Measurements from ENCODE around the gene RTN4IP1. TPM values are rescaled to one million over a fixed set of nuclear protein-coding genes. Genes with fewer than 3 reads are reported as not detected.

Gene RTN4IP1
- polyA plus RNA-seq, 2 donors, result 2.5 to 4.7 TPM

DNA sequence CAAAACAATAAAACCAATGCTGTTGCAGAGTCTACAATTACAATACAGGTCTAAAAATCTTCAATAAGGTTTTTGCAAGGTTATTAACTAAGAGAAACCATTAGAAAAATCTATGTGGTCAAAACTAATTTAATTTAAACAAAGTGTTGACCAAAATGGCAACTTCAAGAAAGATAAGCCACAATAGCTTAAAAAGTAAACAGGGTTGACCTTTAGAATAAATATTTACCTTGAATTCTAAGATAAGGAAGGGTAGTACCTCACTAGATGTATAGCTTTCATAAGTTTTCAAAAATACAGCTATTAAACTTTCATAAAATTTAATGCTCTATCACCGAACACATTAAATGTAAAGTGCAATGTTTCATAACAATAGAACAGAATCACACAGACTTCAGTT is 11.4 kb downstream of the RTN4IP1 start:
- Histone ChIP-seq H3K27me3 (ENCODE audit: control insufficient read depth in 1 of 2, insufficient read depth in 2 of 2, low read length in 2 of 2) (no peaks in the 10 kb centered on the region), H3K4me1 (ENCODE audit: control insufficient read depth in 2 of 2, insufficient read depth in 2 of 2, low read length in 1 of 2) (no peaks in the 10 kb centered on the region), H3K36me3 (ENCODE audit: control insufficient read depth in 2 of 2, insufficient read depth in 2 of 2, low read length in 1 of 2) (peaks cover 0 to 2% of the 10 kb centered on the region in 2 donors), H3K9me3 (ENCODE audit: control insufficient read depth in 2 of 2, insufficient read depth in 1 of 2, low read depth in 1 of 2, low read length in 1 of 2) (no peaks in the 10 kb centered on the region), H3K27ac (ENCODE audit: low read depth in 2 of 2, low read length in 1 of 2) (no peak overlapping the region), H3K4me3 (ENCODE audit: low read depth in 1 of 2, low read length in 2 of 2) (no peak overlapping the region)
- 90 to 98% methylated on average over 1 of the region's 1 CpG for WGBS, 2 donors

DNA sequence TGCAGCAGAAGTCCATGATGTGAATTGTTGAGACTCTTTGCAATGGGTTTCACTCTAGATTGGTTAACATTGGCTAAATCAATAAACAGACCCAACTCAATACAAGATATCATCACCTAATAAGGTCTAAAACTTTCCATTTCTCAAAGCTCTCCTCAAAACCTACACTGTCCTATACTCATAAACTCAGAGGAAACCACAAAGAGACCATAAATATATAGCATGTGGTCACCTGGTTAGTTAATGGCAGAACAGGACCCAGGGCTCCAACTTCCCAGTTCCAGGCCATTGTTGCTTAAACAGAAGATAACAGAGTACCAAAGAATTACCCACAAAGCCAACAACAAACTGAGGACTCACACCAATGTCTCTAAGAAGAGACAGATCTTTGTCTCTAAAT is 12.0 kb downstream of the RTN4IP1 start:
- H3K4me1 ChIP-seq (ENCODE audit: control insufficient read depth in 2 of 2, insufficient read depth in 2 of 2, low read length in 1 of 2), result no peaks in the 10 kb centered on the region
- no peaks in the 10 kb centered on the region for H3K9me3 ChIP-seq (ENCODE audit: control insufficient read depth in 2 of 2, insufficient read depth in 1 of 2, low read depth in 1 of 2, low read length in 1 of 2)
- no peak overlapping the region for H3K27ac ChIP-seq (ENCODE audit: low read depth in 2 of 2, low read length in 1 of 2)
- peaks cover 0 to 2% of the 10 kb centered on the region in 2 donors for H3K36me3 ChIP-seq (ENCODE audit: control insufficient read depth in 2 of 2, insufficient read depth in 2 of 2, low read length in 1 of 2)
- H3K27me3 ChIP-seq (ENCODE audit: control insufficient read depth in 1 of 2, insufficient read depth in 2 of 2, low read length in 2 of 2), result no peaks in the 10 kb centered on the region
- no peak overlapping the region for H3K4me3 ChIP-seq (ENCODE audit: low read depth in 1 of 2, low read length in 2 of 2)

DNA sequence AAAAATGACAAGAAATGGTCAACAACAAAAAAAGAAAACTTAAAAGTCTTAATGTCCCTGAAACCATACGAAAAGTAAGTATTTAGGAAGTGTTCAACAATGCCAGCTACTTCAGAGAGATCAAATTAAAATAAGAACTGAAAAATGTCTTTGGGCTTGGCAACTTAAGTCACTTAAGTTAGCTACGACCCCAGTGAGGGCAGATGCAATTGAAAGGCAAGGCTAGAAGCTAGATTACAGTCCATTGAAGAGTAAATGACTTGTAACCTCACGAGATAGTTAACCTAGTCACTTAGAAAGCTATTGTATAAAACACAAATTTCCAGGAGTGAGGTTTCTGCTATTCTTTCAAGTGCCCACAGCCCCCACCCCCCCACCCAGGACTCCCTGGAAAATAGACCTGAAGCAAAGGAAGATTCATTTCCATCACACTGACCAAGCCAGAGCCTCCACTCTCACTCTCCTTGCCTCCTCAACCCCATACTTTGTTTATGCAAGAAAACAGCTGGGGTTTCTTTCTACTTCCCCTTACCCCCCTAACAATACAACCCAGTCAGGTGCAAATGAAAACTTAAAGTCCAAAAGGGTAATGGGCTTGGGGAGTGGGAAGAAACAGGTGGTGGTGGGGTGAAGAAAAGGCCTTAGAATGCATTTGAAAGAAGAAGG is 14.6 kb downstream of the RTN4IP1 start:
- WGBS, 2 donors, result 76 to 84% methylated on average over 3 of the region's 3 CpGs
- Histone ChIP-seq H3K4me1 (ENCODE audit: control insufficient read depth in 2 of 2, insufficient read depth in 2 of 2, low read length in 1 of 2) (no peaks in the 10 kb centered on the region), H3K27ac (ENCODE audit: low read depth in 2 of 2, low read length in 1 of 2) (no peak overlapping the region), H3K9me3 (ENCODE audit: control insufficient read depth in 2 of 2, insufficient read depth in 1 of 2, low read depth in 1 of 2, low read length in 1 of 2) (no peaks in the 10 kb centered on the region), H3K27me3 (ENCODE audit: control insufficient read depth in 1 of 2, insufficient read depth in 2 of 2, low read length in 2 of 2) (no peaks in the 10 kb centered on the region), H3K4me3 (ENCODE audit: low read depth in 1 of 2, low read length in 2 of 2) (no peak overlapping the region), H3K36me3 (ENCODE audit: control insufficient read depth in 2 of 2, insufficient read depth in 2 of 2, low read length in 1 of 2) (peaks cover 0 to 2% of the 10 kb centered on the region in 2 donors)

DNA sequence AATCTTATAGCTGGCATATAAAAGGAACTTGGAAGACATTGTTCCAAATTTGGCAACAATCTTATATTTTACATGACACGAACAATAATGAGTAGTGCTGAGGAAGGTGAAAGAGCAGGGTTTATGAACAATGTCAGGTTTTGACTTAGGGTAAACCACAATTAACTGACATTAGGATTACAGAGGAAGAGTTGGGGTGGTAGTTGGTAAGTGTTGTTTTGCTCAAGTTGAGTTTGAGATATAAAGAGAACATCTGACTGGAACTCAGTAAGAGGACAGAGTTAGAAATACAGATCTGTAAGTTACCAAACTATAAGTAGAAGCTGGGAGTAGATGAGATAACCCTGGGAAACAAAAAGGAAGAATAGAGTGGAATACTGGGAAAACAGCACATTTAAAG is 15.1 kb downstream of the RTN4IP1 start:
- no peak overlapping the region for H3K27ac ChIP-seq (ENCODE audit: low read depth in 2 of 2, low read length in 1 of 2)
- H3K36me3 ChIP-seq (ENCODE audit: control insufficient read depth in 2 of 2, insufficient read depth in 2 of 2, low read length in 1 of 2), result peaks cover 0 to 2% of the 10 kb centered on the region in 2 donors
- H3K4me1 ChIP-seq (ENCODE audit: control insufficient read depth in 2 of 2, insufficient read depth in 2 of 2, low read length in 1 of 2), result no peaks in the 10 kb centered on the region
- WGBS, 2 donors, result 59 to 63% methylated on average over 1 of the region's 1 CpG
- H3K4me3 ChIP-seq (ENCODE audit: low read depth in 1 of 2, low read length in 2 of 2), result no peak overlapping the region
- H3K9me3 ChIP-seq (ENCODE audit: control insufficient read depth in 2 of 2, insufficient read depth in 1 of 2, low read depth in 1 of 2, low read length in 1 of 2), result no peaks in the 10 kb centered on the region
- no peaks in the 10 kb centered on the region for H3K27me3 ChIP-seq (ENCODE audit: control insufficient read depth in 1 of 2, insufficient read depth in 2 of 2, low read length in 2 of 2)

DNA sequence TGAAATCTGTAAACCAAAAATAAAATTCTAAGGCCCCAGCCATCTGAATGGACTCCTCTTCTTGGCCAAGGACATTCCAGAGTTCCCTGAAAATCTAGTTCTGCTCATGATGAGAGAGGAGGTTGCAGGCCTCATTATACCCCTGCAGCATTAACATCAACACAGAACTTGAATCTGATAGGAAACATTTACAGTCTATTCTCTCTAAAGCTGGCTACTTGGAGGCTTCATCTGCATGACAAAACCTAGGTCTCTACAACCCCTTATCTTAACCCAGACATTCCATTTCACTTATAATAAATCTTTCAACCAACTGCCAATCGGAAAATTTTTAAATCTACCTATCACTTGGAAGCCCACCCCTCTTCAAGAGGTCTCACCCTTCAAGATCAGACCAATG is 15.7 kb downstream of the RTN4IP1 start:
- H3K4me1 ChIP-seq (ENCODE audit: control insufficient read depth in 2 of 2, insufficient read depth in 2 of 2, low read length in 1 of 2), result no peaks in the 10 kb centered on the region
- no peaks in the 10 kb centered on the region for H3K27me3 ChIP-seq (ENCODE audit: control insufficient read depth in 1 of 2, insufficient read depth in 2 of 2, low read length in 2 of 2)
- no peak overlapping the region for H3K27ac ChIP-seq (ENCODE audit: low read depth in 2 of 2, low read length in 1 of 2)
- H3K9me3 ChIP-seq (ENCODE audit: control insufficient read depth in 2 of 2, insufficient read depth in 1 of 2, low read depth in 1 of 2, low read length in 1 of 2), result no peaks in the 10 kb centered on the region
- whole genome bisulfite sequencing, 2 donors, result 93 to 100% methylated on average over 1 of the region's 1 CpG
- H3K36me3 ChIP-seq (ENCODE audit: control insufficient read depth in 2 of 2, insufficient read depth in 2 of 2, low read length in 1 of 2), result peaks cover 0 to 2% of the 10 kb centered on the region in 2 donors
- H3K4me3 ChIP-seq (ENCODE audit: low read depth in 1 of 2, low read length in 2 of 2), result no peak overlapping the region

DNA sequence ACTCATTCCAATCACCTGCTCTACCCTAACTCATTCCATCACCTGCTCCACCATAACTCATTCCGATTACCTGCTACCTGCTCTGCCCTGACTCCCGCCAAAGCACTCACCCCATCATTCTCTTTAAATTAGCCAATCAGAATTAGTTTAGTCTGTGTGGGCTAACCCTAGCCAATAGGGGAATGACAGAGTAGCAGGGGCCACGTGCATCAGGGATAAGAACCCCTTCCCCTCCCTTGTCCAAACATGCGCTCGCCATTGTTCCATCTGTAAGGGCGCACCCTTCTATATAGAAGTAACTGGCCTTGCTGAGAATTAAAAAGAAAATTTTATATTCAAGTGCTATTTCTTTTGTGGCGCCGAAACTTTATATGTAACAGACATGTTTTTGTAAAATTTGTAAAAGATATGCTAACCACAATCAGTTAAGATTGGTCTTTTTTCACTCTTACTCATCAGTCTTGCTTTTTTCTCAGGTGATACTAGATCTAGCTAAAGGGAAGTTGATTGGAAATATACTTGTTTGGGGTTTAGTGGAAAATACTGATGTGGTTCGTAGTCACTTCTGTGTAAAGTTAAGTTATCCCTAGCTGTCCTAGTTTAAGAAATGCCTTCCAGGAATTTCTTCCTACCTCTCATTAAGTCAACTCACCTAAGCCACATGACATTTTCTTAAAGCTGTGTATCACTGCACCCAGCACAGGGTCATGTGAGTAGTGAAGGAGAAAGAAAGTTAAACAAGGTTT is 16.5 kb downstream of the RTN4IP1 start:
- no peaks in the 10 kb centered on the region for H3K9me3 ChIP-seq (ENCODE audit: control insufficient read depth in 2 of 2, insufficient read depth in 1 of 2, low read depth in 1 of 2, low read length in 1 of 2)
- 92 to 93% methylated on average over 9 of the region's 9 CpGs for WGBS, 2 donors
- H3K4me1 ChIP-seq (ENCODE audit: control insufficient read depth in 2 of 2, insufficient read depth in 2 of 2, low read length in 1 of 2), result no peaks in the 10 kb centered on the region
- no peak overlapping the region for H3K4me3 ChIP-seq (ENCODE audit: low read depth in 1 of 2, low read length in 2 of 2)
- no peaks in the 10 kb centered on the region for H3K27me3 ChIP-seq (ENCODE audit: control insufficient read depth in 1 of 2, insufficient read depth in 2 of 2, low read length in 2 of 2)
- no peak overlapping the region for H3K27ac ChIP-seq (ENCODE audit: low read depth in 2 of 2, low read length in 1 of 2)
- peaks cover 0 to 2% of the 10 kb centered on the region in 2 donors for H3K36me3 ChIP-seq (ENCODE audit: control insufficient read depth in 2 of 2, insufficient read depth in 2 of 2, low read length in 1 of 2)

DNA sequence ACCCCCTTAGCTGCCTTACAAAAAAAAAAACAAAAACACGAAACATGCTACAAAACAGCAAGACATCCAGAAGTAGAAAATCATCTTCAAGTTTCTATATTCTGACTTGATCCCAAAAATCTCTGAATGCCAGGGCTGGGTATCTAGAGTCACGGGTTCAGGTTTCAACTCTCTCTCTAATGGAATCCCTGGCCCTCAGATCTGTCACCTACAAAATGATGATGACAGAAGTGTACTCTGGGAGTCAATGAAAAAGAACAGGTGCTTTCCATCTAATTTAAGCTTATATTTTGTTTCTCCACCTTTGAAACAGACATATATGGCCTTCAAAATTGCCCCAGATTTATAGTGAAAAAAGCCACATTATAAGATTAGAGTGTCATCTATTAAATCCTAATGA is 18.3 kb downstream of the RTN4IP1 start:
- Histone ChIP-seq H3K36me3 (ENCODE audit: control insufficient read depth in 2 of 2, insufficient read depth in 2 of 2, low read length in 1 of 2) (no peaks in the 10 kb centered on the region), H3K9me3 (ENCODE audit: control insufficient read depth in 2 of 2, insufficient read depth in 1 of 2, low read depth in 1 of 2, low read length in 1 of 2) (no peaks in the 10 kb centered on the region), H3K27ac (ENCODE audit: low read depth in 2 of 2, low read length in 1 of 2) (no peak overlapping the region), H3K4me3 (ENCODE audit: low read depth in 1 of 2, low read length in 2 of 2) (no peak overlapping the region), H3K4me1 (ENCODE audit: control insufficient read depth in 2 of 2, insufficient read depth in 2 of 2, low read length in 1 of 2) (no peaks in the 10 kb centered on the region), H3K27me3 (ENCODE audit: control insufficient read depth in 1 of 2, insufficient read depth in 2 of 2, low read length in 2 of 2) (no peaks in the 10 kb centered on the region)
- 82 to 91% methylated on average over 2 of the region's 2 CpGs for WGBS, 2 donors

DNA sequence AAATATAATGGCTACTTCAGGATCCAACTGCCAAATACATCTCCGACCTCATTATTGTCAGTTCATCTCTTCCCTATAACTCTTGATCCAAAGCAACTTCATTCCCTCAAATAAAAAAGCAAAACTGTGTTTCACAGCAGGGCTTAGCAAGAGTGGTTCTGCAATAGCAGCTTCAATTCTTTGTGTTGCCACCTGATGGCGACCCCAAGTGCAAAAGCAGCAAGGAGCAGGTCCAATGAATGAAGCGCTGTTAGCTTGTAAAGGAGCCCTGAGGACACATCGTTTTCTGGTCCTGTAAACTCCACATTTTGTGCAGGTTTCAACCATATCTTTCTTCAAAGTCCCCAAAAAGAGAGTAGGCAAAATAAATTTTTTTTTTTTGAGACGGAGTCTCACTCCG is 19.6 kb downstream of the RTN4IP1 start:
- no peak overlapping the region for H3K27ac ChIP-seq (ENCODE audit: low read depth in 2 of 2, low read length in 1 of 2)
- H3K36me3 ChIP-seq (ENCODE audit: control insufficient read depth in 2 of 2, insufficient read depth in 2 of 2, low read length in 1 of 2), result peaks cover 0 to 2% of the 10 kb centered on the region in 2 donors
- no peaks in the 10 kb centered on the region for H3K4me1 ChIP-seq (ENCODE audit: control insufficient read depth in 2 of 2, insufficient read depth in 2 of 2, low read length in 1 of 2)
- H3K4me3 ChIP-seq (ENCODE audit: low read depth in 1 of 2, low read length in 2 of 2), result no peak overlapping the region
- WGBS, 2 donors, result 76 to 77% methylated on average over 6 of the region's 6 CpGs
- H3K27me3 ChIP-seq (ENCODE audit: control insufficient read depth in 1 of 2, insufficient read depth in 2 of 2, low read length in 2 of 2), result no peaks in the 10 kb centered on the region
- no peaks in the 10 kb centered on the region for H3K9me3 ChIP-seq (ENCODE audit: control insufficient read depth in 2 of 2, insufficient read depth in 1 of 2, low read depth in 1 of 2, low read length in 1 of 2)

DNA sequence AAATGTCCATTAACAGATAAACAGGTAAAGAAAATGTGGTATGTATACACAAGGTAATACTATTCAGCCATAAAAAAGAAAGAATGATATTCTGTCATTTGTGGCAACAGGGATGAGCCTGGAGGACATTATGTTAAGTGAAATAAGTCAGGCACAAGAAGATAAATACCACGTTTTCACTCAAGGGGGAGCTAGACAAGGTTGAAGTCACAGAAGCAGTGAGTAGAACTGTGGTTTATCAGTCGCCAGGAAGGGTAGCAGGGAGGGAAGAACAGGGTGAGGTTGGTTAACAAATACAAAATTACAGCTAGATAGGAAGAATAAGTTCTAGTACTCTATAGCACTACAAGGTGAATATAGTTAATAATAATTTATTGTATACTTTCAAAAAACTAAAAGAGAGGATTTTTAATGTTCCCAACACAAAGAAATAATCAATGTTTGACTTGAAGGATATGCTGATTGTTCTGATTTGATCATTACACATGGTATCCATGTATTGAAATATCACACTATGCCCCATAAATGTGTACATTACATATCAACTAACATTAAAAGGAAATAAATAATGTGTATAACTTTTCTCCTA is 21.1 kb downstream of the RTN4IP1 start:
- no peak overlapping the region for H3K4me3 ChIP-seq (ENCODE audit: low read depth in 1 of 2, low read length in 2 of 2)
- 12 to 13% methylated on average over 2 of the region's 2 CpGs for WGBS, 2 donors

More for the DNA sequence above, 21.1 kb downstream of the RTN4IP1 start:
- H3K4me1 ChIP-seq (ENCODE audit: control insufficient read depth in 2 of 2, insufficient read depth in 2 of 2, low read length in 1 of 2), result no peaks in the 10 kb centered on the region
- H3K27ac ChIP-seq (ENCODE audit: low read depth in 2 of 2, low read length in 1 of 2), result no peak overlapping the region
- peaks cover 0 to 2% of the 10 kb centered on the region in 2 donors for H3K36me3 ChIP-seq (ENCODE audit: control insufficient read depth in 2 of 2, insufficient read depth in 2 of 2, low read length in 1 of 2)
- H3K27me3 ChIP-seq (ENCODE audit: control insufficient read depth in 1 of 2, insufficient read depth in 2 of 2, low read length in 2 of 2), result no peaks in the 10 kb centered on the region
- H3K9me3 ChIP-seq (ENCODE audit: control insufficient read depth in 2 of 2, insufficient read depth in 1 of 2, low read depth in 1 of 2, low read length in 1 of 2), result no peaks in the 10 kb centered on the region
